GM19023 (cell line): ENCODE measurements around the gene RAPGEF4.

ENCODE experiments used
- ATAC-seq: cut with Tn5 transposase; IDR thresholded peaks from one replicate; pipeline ENCODE4 v1.9.1; 2021; ENCODE audit warnings: mild to moderate bottlenecking, moderate library complexity; ENCODE audit not compliant: unreplicated experiment

The RAPGEF4 gene

DNA sequence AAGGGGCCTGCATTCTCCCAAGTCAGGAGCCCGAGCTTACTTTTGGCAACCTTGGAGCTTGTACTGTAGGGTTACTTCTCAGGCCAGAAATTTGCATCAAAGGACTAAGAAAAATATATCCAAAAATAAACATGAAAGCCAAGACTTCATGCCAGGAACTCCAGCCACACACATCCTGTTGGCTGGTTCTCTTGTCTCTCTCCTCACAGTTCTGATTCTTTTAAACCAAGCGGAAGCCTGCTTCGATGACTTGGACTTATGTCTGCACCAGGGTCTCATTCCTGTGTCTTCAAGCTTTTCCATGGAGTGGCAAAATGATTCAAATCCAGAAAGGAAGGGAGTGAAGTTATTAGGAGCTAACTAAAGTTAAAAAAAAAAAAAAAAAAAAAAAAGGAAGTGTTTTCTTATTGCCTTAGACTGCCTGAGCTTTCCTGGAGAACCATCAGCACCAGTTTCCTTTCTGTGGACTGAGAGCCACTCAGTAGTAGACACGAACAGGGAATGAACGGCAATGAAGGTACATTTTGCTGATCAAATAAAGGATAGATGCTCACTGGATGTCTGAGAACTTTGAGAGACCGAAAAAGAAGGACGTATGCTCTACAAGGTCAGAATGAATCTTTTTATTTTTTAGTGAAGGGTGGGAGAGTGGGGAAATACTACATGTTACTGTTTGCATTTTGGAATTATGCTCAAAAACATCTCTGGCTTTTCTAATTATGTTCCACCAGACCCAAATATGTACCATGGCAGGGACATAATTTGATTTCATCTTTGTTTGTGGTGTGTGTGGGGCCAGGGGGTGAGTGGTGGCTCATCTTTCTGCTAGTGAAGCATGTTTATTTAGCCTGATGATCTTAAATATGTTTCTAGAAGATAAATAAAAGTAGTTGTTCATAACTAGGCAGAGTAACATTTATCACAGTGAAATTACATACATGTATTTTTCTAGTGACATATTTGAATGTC lies 86.0 kb downstream of the RAPGEF4 start:
- ATAC-seq = no peak

- no peak for ATAC-seq
Measured at GRCh38 chr2:172822585-172822984, 86.9 kb downstream of the RAPGEF4 start.

DNA sequence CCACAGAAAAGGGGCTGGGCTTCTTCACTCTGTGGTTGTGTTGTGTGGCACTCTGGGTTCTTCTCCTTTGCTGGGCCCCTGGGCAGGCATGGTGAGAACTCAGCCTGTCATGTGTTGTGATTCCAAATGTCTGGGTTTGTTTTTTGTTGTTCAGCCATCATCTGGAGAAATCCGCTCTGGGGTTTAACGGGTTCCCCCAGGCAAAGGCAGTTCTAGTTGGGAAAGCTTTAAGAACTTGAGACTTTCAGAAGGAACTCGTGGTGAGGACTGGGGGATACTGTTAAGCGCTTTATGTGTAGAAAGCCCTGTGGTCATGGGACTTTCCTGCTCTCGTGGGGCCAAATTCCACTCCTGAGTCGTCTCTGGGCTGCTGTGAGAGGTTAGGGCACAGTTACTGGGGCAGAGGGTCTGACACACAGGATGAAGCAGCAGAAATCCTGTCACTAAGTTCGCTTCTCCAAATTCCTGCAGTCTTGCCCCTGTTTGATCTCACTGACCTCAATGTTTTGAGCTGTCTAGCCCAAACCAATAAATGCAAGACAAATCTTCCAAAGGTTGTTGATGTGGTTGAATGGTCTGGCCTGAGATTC lies 87.7 kb downstream of the RAPGEF4 start:
- no peak for ATAC-seq

GRCh38 chr2:172826522-172826921 lies 90.9 kb downstream of the RAPGEF4 start:
- ATAC-seq = no peak

DNA sequence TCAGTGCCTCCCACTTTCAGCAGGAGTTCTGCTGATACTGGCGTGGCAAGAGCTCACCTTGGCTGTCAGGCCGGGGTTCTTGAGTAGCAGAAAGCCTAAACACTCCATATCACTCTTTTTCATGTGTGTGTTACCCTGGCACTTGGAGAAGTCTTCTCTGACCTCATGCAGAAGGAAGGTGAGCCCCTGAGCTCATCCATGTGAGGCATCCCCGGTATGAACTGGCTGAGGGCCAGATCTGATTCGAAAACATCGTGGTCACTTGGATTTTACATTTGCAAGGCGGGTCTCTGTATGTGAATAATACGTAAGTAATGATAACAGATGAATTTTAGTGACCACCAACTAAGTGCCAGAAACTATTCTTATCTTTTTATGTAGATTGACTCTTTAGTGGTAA lies 93.6 kb downstream of the RAPGEF4 start:
- ATAC-seq = no peak

DNA sequence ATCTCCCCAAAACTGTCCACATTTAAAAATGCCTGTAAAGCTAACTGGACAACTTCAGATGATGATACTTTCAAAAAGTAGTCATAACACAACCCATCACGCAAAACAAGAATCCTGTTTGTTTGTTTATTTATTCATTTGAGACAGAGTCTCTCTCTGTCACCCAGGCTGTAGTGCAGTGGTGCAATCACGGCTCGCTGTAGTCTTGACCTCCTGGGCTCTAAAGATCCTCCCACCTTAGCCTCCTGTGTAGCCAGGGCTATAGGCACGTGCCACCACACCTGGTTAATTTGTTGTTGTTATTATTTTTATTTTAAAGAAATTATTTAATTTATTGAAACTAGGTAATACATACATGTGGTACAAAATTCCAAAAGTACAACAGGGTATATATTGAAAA lies 94.8 kb downstream of the RAPGEF4 start:
- ATAC-seq = no peak

- ATAC-seq = no peak
Measured at GRCh38 chr2:172833898-172834297, 98.3 kb downstream of the RAPGEF4 start.

DNA sequence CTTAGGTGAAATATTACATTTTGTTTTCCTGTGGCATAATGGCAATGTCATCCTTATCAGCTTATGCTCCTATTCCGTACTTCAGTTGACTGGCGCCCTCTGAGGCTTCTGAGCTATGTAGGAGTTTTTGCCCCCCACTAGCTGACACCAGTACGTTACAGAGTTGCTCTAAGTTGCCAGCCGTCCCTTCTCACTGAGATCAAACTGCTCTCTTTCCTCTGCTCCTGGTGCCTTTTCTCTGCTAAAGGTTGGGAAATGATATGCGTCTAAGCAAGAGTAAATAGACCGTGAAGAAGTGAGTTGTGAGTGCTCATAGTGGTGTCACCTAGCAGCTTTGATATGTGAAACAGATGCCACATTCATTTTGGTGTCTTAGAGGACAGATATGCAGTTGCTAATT lies 99.2 kb downstream of the RAPGEF4 start:
- ATAC-seq = no peak

DNA sequence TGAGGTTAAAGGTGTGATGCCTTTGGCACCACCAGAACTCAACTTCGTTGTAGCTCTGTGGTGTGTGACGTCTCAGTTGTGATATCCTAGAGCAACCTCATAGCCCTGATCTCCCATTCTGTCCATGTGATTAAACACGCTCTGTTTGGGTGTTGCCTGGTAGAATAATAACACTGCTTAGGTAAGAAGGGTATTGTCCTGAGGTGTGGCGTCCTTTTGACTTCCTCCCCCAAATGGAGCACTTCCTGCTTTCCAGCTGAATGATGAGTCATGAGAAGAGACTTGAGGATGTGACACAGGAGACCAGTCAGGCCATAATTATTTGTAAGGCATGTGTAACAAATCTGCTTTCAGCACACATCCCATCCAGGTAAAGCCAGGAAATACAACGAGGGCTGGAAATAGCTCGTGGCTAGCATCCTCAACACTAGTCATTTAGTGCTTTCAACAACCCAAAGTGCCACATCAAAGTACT lies 100.7 kb downstream of the RAPGEF4 start:
- no peak for ATAC-seq

- ATAC-seq = no peak
Measured at GRCh38 chr2:172836827-172837226, 101.2 kb downstream of the RAPGEF4 start.

GRCh38 chr2:172839446-172839845 lies 103.8 kb downstream of the RAPGEF4 start:
- ATAC-seq = no peak

DNA sequence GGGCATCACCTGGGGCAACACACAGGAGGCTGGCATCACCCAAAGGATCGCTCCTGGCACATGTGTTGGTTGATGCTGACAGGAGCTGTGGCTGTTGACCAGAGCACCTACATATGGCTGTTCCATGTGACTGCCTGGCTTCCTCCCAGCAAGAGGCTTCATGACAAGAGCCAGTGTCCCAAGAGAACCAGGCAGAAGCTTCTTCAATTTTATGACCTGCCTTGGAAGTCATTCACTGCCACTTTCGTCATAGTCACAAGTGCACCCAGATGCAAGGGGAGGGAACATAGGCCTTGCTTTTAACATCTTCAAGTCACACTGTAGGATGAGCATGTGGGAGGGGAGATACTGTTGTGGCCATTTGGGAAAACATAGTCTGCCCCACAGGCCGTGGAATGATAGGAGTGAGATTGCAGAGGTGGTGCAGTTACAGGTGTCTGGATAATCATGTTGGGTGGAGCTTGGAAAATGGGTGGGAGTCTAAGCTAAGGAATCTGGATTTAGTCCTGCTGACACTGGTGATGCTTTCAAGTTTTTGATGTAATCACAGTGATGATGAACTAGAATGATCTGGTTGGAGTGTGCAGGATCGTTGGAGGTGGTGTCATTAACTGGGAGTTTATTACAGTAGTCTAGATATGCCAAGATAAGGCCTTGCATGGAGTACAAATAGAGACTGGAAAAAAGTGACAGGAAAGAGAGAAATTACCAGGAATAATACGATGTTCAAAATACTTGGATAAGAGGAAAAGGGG lies 107.0 kb downstream of the RAPGEF4 start:
- no peak for ATAC-seq

DNA sequence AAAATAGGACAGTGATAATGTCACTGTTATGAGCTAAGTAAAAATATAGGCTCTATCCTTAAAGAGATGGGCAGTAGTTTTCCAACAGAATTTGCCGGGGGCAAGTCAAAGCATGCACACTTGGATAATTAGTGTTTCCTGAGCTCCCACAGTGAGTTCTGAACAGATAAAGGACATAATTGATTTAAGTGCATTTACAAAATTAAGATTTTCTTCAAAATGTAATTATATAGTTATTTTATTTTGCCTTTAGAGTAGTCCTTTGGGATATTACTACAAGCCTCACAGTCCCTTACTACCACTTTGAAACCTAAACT lies 107.6 kb downstream of the RAPGEF4 start:
- ATAC-seq = no peak

DNA sequence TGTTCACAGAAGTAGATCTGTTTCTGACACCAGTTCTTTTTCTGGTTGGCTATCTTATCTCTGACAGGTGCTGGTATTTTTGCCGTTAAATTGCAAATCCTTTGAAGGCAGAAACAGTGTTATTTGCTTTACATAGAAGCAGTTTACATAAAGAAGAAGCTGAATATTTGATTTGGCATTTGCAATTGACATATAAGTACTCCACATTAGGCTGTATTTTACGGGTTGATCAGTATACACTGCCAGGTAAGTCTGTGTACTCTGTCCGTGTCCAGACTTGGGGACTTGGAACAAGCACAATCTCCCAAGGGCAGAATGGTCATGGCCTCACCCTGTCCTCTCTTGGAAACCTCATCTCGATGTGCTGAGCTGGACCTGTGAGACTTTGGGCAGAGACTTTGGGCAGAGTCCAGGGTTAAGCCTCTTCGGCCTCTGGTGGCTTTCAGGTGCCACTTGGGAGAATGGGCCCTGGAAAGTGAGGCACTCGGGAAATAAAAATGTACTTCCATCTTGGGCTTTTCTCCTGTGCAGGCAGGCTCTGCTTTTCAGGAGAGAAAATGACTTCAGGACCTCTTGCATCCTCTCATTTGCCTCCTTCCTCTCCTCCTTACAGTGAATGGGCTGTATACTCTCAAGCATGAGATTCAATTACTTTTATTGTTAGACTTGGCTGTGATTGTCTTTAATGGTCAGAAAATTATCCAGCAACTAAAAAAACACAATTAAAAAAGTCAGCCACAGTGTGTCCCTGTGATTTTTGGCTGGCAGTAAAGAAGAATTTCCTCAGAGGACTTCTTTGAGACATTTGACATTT lies 108.5 kb downstream of the RAPGEF4 start:
- ATAC-seq = no peak

DNA sequence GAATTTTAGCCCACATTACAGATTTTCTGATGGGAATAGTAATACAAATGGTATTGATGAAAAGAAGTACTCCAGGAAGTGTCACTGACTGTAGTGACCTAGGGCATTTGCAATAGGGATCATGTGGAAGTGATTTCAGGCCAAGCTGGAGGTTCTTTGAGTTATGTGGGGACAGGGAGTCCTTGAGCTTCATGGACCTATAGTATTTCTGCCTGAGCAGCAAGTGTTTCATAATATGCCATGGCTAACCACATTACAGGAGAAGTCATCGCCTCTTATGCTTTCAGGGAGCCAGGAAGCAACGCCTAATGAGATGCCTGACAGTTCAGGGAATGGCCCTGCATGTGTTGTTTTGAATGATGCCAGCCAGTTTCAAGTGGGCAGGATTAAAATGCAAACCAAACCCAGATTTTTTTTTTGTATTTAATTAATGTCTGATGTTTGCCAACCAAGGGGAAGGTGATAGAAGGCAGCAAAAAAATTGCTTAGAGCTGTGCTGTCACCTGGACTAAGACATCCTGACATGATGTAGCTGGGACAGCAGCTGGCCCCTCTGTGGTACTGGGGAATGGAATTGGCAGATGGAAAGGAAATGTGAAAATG lies 109.5 kb downstream of the RAPGEF4 start:
- ATAC-seq = no peak

DNA sequence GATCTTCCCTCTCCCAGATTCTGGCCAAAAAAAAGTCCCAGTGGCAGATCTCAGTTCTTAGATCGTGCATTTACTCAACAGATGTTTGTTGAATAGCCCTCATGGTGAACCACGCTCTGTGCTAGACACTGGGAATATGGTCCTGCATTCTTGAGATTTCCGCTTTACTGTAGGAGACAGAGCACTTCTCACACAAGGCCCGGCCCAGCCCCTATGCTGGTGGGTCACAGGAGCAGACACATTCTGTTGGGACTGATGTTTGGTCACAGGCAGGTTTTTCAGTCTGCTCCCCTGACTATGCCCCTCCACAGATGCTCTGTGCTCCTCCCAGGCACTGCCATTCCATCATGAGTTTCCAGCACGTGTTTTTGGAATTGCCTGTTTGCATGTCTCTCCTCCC lies 110.9 kb downstream of the RAPGEF4 start:
- no peak for ATAC-seq

DNA sequence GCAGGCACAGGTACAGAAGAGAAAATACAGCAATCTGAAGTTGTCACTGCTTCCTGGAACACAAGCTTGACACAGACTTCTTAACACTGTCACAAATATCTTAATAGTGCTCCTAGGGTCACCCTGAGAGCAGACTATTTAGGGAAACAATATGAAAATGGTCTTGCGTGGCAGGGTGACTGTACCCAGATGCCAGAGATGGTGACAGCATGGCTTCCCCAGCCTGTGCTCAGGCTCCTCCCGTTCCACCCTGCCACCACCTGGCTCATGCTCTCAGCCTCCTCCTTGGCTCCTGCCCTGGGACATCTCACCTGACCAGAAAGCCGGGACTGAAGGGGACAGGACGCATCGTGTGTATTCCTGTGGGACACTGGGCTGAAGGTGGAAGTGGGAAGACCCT lies 111.5 kb downstream of the RAPGEF4 start:
- no peak for ATAC-seq

GRCh38 chr2:172848519-172848918 lies 112.9 kb downstream of the RAPGEF4 start:
- ATAC-seq = no peak

GRCh38 chr2:172849519-172850217 lies 114.0 kb downstream of the RAPGEF4 start:
- no peak for ATAC-seq

DNA sequence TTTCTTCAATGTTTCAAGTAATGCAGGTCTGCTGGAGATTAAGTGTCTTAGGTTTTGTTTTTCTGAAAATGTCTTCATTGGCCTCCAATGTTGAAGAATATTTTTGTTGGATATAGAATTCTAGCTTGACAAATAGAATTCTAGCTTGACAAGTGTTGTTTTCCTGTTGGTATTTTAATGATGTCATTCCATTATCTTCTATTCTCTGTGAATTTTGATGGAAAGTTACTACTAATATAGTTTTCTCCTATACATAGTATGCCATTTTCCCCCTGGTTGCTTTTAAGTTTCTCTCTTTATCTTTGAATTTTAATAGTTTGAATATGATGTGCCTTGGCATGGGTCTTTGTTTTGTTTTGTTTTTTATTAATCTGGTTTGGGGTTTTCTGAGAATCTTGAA lies 119.9 kb downstream of the RAPGEF4 start:
- ATAC-seq = no peak
